Left lobe of liver (tissue), 2 donors: Measurements from ENCODE around the gene RADIL. TPM values are rescaled to one million over a fixed set of nuclear protein-coding genes. Genes with fewer than 3 reads are reported as not detected.
A peak's percentile ranks its signal among the peaks of the same experiment; 100 is the strongest.
"Not testable (repeated sequence)": the region's sequence is repeated elsewhere in the genome, so short reads cannot be mapped to it uniquely, and the experiment has no call there.

Source experiments
- ATAC-seq: fragments of 200-7000 bp; cut with Tn5 transposase; one replicate; pipeline ENCODE4 v1.9.1; 2020; ENCODE audit warnings: mild to moderate bottlenecking, moderate library complexity
- DNase-seq: peaks from one replicate; pipeline ENCODE4 v3.0.0-alpha.2; 2020; ENCODE audit warnings: low spot score
- total RNA-seq: library from RNA; stranded (reverse); gene quantifications from one replicate; pipeline ENCODE4 v1.2.1, GENCODE V29; 2021
- donor health status: DM: no; HTN: no; CAD: no; lungs with moderate emphysema.
- donor health status: DM: no; HTN: yes; CAD: no.

Gene RADIL
- total RNA-seq, 1 donor from 2014 or later = 0.40 TPM

DNA sequence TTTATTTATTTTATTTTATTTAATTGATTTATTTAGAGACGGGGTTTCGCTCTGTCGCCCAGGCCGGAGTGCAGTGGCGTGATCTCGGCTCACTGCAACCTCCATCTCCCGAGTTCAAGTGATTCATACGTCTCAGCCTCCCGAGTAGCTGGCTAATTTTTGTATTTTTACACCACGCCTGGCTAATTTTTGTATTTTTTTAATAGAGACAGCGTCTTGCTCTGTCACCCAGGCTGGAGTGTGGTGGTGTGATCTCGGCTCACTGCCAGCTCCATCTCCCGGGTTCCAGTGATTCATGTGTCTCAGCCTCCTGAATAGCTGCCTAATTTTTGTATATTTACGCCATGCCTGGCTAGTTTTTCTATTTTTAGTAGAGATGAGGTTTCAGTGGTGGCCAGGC, 73.8 kb downstream of the RADIL start:
- ATAC-seq (no peak), DNase-seq (no peak)

DNA sequence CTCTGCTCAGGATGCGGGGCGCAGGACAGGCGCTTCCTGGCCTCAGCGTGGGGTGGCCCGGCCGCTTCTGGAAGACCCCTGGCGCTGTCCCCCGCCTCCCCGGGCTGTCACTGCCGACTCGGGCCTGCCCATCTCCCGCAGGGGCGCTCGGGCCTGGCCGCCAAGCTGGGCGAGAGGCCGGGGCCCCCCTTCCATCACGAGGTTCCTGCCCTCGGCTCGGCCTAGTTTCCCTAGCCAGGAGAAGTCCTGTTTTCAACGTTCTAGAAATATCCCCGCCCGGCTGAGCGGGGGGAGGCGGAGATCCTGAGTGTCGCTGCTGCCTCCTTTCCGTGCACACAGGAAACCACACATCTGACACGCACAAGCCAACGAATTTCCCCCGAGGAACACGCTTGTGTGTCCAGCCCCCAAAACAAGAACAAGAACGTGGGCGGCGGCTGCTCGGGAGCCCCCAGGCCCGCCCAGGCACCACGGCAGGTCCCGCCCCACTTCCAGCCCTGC, 74.4 kb downstream of the RADIL start:
- no peak for ATAC-seq
- DNase-seq = no peak

DNA sequence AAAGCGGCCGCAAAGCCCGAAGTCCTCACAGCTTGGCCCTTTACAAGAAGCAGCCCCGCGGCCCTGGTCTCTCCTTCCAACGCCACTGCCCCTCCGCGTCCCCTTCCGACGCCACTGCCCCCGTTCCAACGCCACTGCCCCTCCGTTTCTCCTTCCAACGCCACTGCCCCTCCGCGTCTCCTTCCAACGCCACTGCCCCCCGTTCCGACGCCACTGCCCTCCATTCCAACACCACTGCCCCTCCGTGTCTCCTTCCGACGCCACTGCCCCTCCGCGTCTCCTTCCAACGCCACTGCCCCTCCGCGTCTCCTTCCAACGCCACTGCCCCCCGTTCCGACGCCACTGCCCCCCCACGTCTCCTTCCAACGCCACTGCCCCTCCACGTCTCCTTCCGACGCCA, 75.0 kb downstream of the RADIL start:
- DNase-seq (no peak), ATAC-seq (no peak)

DNA sequence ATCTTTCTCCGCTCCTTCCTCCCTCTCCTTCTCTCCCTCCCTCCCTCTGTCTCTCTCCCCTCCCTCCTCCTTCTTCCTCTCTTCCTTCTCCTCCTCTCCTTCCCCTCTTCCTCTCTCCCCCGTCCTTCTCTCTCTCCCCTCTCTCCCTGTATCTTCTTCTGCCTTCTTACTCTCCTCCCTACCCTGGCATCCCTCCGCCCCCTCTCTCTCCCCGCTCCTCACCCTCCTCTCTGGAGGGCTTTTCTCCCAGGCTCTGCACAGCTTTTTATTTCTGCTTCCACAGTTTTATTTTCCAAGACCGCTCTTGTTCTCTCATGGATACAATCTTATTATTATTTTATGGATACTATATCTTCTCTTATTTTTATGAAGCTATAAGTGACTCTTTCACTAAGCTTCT, 75.5 kb downstream of the RADIL start:
- DNase-seq = no peak
- ATAC-seq = no peak

DNA sequence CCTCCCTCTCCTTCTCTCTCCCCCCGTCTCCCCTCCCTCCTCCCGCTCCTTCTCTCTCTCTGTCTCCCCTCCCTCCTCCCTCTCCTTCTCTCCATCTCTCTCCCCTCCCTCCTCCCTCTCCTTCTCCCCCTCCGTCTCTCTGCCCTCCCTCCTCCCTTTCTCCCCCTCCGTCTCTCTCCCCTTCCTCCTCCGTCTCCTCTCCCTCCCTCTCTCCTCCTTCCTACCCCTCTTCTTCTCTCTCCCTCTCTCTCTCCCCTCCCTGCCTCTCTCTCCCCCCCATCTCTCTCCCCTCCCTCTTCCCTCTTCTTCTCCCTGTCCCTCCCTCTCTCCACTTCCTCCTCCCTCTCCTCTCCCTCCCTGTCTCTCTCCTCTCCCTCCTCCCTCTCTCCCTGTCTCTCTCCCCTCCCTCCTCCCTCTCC, 75.9 kb downstream of the RADIL start:
- no peak for ATAC-seq
- no peak for DNase-seq

DNA sequence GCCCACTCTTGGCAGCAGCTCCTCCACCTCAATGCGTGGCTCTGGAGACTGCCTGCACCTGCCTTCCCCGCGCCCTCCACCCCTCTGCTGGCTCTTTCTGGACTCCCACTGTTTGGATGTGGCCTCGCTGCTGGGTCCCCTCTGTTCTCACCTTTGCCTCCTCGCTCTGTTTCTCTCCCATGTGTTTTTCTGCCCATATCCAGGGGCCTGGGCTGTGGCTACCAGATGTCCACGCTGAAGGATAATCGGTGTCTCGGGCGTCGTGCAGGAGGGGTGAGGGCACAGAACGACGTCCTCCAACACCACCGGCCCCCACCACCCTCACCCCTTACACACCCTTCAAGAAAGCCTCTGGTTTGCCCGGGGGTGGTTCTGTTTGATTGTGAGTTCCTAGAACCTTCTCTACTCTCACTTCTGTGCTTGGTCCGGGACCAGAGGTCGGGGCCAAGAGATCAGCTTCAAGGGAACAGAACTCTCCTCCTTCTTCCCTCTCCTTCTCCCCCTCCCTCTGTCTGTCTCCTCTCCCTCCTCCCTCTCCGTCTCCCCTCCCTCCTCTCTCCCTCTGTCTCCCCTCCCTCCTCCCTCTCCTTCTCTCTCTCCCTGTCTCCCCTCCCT, 76.4 kb downstream of the RADIL start:
- ATAC-seq = no peak
- DNase-seq = no peak

DNA sequence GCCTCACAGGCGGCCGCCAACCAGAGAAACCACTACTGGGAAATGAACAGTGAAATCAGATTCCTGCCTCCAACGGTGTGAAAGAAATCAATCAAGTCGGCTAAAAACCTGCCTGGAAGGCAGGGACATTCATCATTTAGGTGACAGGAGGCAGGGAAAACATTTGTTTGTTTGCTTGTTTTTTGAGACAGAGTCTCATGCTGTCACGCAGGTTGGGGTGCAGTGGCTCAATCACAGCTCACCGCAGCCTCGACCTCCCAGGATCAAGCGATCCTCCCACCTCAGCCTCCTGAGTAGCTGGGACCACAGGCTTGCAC, 77.6 kb downstream of the RADIL start:
- no peak for ATAC-seq
- no peak for DNase-seq

DNA sequence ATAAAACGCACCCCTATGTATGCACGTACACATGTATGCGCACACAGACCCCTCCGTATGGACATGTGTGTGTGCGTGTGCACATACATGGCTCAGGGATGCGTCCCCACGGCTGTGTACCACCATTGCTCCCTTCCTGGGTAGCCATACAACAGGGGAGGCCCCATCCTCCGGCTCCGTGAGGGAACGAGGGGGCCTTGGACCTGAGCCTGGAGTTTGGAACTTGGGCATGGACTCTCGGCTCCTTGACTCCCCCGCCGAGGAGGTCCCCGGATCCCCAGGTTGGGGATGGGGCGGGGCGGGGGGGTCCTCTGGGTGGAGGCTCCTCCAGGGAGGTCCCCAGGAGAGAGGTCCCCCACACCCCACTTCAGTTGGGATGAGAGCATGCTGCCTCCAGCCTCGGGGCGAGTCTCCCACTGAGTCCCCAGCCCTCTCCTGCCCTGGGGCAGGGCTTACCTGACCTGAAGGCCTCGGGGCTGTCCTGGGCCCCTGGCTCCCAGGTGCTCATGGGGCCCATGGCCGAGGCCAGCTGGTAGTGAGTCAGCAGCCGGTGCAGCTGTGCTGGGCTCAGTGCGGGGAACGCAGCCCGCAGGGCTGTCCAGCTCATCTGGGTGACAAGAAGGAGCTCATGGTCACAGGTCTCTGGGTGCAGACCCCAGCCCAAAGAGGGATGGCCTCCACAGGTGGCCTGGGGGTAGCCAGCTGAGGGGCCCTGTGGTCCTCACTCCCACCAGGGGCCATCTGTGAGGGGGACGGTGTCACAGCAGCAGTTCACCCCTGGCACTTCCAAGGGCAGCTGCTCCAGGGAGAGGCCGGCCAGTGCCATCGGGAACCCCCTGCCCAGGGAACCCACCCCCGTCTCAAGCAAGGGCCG, 78.2 kb downstream of the RADIL start:
- DNase-seq (no peak), ATAC-seq (no peak)

DNA sequence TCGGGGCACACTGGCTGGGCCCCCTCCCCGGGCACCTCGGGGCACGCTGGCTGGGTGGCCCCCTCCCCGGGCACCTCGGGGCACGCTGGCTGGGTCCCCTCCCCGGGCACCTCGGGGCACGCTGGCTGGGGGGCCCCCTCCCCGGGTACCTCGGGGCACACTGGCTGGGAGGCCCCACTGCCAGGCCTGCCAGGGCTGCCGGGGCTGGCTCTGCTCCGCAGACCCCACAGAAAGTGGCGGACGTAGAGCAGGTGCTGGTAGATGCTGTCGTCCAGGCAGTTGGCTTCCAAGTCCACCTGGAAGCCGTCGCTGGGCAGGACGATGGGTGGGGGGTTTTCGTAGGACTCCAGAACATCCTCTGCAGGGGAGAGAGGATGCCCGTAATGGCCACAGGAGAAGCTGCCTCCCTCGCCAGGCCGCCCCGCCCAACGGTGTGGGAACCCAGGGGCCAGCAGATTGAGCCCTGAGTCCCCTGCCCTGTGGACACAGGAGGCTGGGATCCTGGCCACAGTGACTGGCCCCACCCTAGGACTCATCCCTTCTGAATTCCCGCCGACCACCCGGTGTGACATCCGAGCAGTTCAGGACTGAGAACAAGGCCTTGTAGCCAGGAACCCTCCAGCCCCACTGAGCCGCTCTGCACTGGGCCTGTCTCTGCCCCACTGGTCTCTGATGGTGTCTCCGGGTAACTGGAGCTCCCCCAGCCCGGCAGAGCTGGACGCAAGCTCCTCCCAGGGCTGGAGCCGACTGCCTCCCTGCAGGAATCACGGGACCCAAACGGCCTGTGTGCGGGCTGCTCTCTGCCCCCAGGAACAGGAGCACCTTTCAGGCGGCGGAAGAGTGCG, 79.9 kb downstream of the RADIL start:
- DNase-seq = no peak
- ATAC-seq = no peak

DNA sequence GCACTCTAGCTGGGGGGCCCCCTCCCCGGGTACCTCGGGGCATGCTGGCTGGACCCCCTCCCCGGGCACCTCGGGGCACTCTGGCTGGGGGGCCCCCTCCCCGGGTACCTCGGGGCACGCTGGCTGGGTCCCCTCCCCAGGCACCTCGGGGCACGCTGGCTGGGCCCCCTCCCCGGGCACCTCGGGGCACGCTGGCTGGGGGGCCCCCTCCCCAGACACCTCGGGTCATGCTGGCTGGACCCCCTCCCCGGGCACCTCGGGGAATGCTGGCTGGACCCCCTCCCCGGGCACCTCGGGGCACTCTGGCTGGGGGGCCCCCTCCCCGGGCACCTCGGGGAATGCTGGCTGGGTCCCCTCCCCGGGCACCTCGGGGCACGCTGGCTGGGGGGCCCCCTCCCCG, 80.9 kb downstream of the RADIL start:
- ATAC-seq, DNase-seq: not testable (repeated sequence)

DNA sequence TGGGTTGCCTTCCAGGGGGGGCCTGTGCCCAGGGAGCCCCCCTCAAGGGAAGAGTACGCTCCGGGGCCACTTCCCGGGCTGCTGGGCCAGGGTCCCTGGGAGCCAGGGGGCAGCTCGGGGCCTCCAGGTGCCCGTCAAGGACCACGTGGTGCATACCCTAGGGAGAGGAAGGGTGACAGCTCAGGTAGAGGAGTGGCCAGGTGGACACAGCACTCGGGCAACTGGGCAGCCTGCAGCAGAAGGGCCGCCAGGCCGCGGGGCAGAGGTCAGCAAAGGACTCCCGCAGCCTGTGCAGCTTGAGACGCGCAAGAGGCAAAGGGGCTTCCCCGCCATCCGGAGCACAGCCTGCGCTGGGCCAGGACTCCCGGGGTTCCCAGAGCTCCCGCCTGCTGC, 81.7 kb downstream of the RADIL start:
- DNase-seq (no peak), ATAC-seq (peak; percentile 8)

DNA sequence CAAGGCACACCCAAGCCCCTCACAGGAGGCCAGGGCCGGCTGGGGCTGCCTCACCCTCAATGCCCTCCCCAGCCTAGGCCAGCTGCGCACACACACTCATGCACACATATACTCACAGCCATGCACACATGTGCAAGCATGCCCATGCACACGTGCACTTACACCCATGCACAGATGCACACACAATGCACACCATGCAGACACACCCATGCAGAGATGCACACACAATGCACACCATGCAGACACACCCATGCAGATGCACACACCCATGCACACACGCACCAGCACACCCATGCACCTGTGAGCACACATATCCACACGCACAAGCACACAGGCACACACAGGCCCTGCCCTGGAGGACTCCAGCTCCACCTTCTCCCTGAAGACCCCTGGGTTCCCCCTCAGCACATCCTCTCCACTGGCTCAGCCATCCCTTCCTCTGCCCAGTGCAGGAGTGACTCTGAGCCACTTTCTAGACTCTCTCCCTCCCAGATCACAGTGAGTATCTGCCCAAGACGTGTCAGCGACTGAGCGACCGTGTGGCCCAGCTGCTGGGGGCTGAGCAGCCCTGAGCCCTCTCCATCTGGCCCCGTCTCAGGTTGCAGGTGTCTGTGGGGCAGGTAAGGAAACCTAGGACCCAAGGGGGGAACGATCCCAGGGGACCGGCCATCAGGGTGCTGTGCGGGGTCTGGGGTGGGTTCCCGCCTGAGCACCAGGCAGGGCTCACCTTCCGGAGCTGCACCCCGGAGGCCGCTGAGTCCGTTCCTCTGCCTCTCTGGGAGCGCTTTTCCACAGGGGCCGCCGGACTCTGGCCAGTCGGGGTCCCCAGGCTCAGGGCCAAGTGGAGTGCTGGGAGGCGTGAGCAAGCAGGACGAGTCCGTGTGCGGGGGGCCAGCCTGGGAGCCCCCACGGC, 82.3 kb downstream of the RADIL start:
- DNase-seq = no peak
- no peak for ATAC-seq

DNA sequence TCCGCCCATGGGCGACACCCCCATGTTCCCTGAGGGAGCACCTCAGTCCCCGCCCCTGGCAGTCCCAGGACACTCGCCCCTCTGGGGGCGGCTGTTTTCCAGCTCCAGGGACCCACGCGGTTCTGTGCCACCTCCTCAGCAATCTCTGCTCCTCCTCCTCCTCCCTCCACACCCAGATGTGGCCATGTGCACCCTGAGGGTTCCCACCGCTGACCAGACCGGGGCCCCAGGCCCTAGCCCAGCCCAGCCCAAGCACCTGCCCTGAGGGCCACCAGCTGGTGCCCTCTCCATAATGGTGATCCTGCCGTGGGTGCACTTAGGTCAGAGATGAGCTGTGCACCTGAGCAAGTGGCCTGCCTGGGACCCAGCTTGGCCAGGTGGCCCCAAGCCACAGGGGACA, 83.0 kb downstream of the RADIL start:
- no peak for ATAC-seq
- no peak for DNase-seq

DNA sequence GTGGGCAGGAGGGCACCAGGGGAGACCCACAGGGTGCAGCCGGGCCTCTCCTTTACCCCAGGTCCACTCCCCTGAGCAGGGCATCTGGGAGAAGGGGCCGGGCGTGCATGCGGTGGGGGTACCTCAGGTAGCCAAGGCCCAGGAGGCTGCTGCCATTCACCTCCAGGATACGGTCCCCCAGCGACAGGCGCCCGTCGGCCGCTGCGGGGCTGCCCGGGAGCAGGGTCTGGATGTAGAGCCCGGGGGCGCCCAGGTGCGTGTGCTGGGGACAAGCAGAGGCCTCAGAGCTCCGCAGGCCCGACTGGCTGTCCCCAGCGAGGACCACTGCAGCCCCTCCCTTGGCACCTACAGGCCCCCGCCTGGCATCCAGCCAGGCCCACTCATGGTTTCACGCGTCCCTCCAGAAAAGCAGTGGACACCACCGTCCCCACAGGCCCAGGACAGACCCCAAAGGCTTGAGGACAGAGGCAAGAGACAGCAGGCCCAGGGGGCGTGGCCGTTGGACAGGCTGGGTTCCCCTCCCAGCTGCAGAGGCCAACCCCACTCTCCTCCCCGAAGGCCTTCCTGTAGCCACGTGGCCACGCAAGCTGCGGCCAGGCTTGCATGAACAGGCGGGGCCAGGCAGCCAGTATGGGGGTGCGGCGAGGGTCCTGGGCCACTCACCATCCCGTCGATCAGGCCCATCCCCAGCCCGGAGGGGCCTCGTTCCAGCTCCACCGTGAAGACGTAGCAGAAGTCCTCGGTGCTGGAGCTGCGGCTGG, 83.8 kb downstream of the RADIL start:
- DNase-seq = no peak

DNA sequence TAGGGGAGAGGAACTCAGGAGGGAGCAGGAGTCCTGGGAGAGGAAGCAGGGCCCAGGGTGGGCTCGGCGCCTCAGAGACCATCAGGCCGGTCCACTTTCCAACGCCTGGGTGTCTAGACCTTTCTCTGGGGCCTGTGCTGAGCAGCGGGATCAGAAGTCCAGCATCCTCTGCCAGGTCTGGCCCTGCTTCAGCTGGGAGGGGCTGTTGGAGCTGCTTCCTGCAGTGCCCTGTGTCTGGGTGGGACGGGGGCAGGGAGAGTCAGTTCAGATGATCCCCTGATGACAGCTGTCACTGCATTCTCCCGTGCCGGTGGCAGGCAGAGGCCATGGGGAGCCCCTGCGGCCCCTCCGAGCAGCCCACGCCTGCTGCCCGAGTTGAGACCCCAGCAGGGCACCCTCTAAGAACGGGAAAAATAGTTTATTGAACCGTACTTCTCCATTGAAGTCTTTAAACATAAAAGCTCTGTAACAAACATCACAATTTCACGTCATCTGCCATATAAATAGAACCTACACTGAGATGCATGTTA, 84.7 kb downstream of the RADIL start:
- peak; percentile 22 for ATAC-seq
- no peak for DNase-seq

More for the DNA sequence above, 83.8 kb downstream of the RADIL start:
- no peak for ATAC-seq

DNA sequence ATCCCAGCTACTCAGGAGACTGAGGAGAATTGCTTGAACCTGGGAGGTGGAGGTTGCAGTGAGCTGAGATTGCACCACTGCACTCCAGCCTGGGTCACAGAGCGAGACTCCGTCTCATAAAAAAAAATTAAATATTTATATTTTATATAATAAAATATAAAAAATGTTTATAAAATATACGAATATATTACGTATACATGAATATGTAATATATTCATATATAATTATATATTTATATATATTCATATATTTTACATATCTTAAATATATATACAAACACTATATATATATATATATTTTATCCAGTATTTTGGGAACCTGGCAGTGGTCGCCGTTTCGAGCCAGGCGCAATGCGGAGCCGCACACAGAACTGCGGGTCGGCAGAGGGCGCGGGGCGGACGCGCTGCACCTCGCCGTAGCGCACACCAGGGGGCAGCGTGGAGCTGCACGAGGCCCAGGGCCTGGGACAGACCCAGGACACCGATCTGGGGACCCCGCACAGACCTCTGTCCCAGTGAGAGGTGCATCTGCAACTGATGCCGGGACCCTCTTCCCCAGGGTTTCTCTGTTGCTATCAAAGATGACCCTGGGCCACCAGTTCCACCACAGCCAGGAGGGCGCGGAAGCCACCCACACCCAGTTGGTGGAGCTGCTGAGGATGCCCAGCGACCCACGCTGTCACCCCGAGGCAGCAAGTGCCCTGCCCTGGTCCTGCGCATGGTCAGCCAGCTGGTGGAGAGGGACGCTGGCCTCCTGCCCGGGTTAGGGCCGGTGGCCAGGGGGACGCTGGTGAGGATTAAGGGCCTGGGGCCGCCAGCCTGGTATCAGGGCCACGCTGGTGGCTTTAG, 85.4 kb downstream of the RADIL start:
- ATAC-seq = peak; percentile 87
- no peak for DNase-seq

DNA sequence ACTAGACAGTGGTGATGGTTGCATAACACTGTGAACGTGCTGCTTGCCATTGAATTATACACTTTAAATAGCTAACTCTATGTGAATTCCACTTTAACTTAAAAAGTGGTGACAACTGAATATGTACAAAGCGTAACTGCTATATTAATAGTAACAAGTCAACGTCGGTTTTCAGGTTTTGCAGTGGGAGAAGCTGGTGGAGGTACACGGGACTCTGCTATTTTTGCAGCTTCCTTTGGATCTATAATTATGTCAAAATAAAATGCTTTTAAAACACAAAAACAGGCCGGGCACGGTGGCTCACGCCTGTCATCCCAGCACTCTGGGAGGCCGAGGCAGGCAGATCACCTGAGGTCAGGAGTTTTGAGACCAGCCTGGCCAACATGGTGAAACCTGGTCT, 87.1 kb downstream of the RADIL start:
- ATAC-seq (no peak), DNase-seq (no peak)

DNA sequence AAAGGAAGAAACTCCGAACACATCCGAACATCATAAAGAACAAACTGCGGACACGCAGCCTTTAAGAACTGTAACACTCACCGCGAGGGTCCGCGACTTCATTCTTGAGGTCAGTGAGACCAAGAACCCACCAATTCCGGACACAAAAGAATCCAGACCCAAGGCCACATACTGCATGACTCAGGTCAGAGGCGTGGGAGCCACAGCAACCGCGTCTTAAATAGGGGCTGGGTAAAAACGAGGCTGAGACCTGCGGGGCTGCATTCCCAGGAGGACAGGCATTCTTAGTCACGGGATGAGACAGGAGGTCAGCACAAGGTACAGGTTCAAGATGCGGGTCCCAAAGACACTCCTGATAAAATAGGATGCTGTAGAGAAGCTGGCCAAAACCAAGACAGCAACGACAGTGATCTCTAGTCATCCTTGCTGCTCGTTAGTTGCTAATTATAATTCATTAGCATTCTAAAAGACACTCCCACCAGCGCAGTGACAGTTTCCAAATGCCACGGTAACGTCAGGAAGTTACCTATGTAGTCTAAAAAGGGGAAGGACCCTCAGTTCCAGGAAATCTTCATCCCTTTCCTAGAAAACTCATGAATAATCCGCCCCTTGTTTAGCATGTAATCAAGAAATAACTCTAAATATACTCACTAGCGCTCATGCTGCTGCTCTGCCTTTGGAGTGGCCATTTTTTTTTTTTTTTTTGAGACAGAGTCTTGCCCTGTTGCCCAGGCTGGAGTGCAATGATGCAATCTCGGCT, 88.7 kb downstream of the RADIL start:
- DNase-seq (no peak), ATAC-seq (no peak)
